ENCODE measurements around the gene RAB17. TPM values are rescaled to one million over a fixed set of nuclear protein-coding genes. Genes with fewer than 3 reads are reported as not detected.

Gene RAB17, protein sequence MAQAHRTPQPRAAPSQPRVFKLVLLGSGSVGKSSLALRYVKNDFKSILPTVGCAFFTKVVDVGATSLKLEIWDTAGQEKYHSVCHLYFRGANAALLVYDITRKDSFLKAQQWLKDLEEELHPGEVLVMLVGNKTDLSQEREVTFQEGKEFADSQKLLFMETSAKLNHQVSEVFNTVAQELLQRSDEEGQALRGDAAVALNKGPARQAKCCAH
- total RNA-seq = 64.8 TPM

DNA sequence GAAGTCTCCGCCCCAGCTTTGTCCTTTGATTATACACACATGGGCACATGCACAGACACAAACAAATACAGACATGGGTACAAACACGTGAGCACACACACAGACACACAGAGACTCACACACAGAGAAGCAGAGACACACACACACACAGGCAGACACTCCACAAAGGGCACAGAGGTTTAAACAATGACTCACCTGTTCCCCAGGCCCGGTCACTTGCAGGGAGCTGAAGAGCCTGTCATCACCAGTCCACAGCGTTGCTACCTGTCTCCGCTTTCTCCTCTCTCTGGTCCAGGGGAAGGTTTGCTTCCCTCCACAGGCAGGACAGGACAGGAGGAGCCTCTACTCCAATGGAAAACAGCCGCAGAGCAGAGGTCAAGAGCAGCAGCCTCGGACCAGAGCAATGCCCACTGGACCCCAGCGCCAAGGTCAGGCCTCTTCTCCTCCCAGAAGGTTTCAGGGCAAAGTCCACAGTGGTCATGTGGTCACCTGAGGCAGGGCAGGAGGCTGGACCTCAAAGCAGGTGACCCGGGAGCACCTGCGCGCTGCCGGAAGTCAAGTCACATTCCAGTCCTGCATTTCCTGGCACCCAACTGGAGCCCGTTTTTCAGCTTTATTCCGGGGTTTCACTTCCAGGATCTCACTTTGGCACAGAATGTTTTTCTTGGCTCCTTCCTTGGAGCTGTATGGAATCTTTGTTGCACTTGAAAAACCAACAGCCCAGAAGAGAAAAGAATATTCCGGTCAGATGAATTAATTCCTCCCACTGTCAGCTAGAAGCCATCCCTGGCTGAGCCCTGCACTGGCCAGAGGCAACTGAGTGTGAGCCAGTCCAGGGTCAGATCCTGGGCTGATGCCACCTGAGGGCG is at the start of gene RAB17:
Gene RAB17 (minus strand): TSS at position 463 of the 869 bp plus-strand sequence. CDS start 4,580 bp downstream, outside the sequence.
- peak; percentile 87 for DNase-seq (ENCODE audit: low spot score)

GRCh38 chr2:237639836-237640220 is 49.3 kb upstream of the RAB17 start:
- no peak for DNase-seq (ENCODE audit: low spot score)

- DNase-seq (ENCODE audit: low spot score) = no peak
These were observed 48.7 kb upstream of the RAB17 start for GRCh38 chr2:237639052-237639835.

DNA sequence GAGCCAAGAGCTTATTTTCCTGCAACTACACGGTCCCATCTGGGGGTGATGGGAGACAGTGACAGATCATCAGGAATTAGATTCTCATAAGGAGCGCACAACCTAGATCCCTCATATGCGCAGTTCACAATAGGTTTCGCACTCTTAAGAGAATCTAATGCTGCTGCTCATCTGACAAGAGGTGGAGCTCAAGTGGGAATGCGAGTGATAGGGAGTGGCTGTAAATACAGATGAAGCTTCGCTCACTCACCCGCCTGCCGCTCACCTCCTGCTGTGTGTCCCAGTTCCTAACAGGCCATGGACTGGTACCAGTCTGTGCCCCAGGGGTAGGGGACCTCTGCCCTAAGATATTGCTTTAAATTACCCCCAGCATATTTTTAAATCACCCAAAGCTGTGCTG is 47.6 kb upstream of the RAB17 start:
- DNase-seq (ENCODE audit: low spot score) = no peak

GRCh38 chr2:237637429-237638135 is 47.0 kb upstream of the RAB17 start:
- DNase-seq (ENCODE audit: low spot score) = no peak

GRCh38 chr2:237636578-237636977 is 46.0 kb upstream of the RAB17 start:
- DNase-seq (ENCODE audit: low spot score) = no peak

GRCh38 chr2:237633061-237633561 is 42.6 kb upstream of the RAB17 start:
- DNase-seq (ENCODE audit: low spot score) = no peak

GRCh38 chr2:237631801-237632585 is 41.5 kb upstream of the RAB17 start:
- DNase-seq (ENCODE audit: low spot score) = no peak

DNA sequence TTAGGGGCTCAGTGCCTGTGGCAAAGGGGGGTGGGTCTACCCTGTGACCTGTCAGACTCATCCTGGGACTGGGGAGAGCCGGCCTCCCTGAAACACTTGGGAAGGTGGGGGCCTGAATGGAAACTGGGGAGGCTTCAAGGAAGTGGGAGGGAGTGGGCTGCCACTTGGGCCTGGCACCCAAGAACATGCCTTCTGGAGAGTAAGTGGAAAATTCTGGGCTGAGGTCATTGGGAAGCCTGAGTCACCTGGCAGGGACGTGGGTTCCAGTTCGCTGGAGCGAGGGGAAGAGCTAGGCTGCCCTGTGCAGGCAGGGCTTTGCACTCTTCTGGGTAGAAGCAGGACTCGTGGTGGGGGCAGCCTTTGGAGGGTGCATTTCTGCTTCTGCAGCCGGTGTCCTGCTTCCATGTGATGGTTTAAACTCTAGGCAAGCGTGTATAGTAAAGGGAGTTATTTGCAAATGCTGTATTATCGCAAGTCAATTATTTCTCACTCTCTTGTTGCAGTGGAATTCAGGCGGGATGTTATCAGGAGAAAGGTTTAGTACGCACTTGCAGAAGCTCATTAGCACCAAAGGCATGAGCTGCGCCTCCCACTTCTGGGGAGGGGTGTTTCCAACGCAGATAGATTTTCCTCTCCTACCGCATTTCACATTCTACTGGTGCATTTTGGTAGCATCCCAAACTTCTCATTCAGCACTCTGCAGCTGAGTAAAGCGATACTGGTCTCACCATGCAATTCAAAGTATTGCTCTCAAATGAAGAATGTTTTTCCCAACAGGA is 40.7 kb upstream of the RAB17 start:
- no peak for DNase-seq (ENCODE audit: low spot score)

DNA sequence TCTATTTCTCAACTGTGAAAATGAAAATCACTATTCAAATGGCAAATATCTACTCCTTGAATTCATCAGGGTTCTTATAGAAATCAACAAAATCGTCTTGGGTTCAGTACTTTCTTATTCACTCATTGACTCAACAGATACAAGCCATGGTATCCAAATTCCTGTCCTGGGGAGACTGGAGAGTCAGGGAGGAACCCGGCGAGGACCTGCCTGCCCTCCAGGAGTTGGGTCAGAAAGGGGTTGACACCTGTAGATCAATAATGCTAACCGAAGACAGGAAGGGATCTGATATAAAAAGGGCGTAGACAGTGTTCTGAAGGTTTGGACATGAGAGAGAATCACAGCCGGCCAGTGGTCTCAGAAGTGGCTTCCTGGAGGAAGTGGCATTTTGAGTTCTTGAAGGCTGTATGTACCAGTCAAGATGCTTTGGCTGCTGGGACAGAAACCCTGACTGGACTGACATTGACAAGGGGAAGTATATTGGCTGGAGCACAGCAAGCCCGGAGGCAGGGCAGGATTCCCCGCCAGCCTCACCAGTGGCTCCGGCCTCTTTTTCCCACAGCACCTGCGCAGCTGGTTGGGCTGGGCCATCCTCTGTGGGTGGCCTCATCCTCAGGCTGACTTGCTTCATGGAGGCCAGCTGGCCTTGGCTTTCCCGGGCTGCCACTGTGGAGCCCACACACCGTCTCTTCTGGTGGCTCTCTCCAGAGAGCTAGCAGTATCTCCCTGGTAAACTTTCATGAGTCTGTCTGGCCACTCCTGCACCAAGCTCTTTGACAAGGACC is 39.9 kb upstream of the RAB17 start:
- no peak for DNase-seq (ENCODE audit: low spot score)

- DNase-seq (ENCODE audit: low spot score) = no peak
These were observed 39.2 kb upstream of the RAB17 start for GRCh38 chr2:237629739-237630138.

DNA sequence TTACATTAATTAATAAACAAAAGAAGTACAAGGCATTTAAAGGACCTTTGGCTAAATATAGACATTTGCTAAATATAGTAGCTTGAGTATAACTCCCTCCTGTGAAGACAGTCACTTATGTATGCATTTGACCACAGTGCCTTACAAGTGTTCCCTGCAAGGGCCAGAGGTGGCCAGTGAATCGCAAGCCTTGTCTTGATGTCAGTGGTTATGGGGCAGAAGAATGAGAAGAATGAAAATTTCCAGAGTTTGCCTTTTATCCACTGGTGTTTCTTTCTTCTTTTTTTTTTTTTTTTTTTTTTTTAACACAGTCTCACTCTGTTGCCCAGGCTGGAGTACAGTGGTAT is 38.6 kb upstream of the RAB17 start:
- DNase-seq (ENCODE audit: low spot score) = no peak

DNA sequence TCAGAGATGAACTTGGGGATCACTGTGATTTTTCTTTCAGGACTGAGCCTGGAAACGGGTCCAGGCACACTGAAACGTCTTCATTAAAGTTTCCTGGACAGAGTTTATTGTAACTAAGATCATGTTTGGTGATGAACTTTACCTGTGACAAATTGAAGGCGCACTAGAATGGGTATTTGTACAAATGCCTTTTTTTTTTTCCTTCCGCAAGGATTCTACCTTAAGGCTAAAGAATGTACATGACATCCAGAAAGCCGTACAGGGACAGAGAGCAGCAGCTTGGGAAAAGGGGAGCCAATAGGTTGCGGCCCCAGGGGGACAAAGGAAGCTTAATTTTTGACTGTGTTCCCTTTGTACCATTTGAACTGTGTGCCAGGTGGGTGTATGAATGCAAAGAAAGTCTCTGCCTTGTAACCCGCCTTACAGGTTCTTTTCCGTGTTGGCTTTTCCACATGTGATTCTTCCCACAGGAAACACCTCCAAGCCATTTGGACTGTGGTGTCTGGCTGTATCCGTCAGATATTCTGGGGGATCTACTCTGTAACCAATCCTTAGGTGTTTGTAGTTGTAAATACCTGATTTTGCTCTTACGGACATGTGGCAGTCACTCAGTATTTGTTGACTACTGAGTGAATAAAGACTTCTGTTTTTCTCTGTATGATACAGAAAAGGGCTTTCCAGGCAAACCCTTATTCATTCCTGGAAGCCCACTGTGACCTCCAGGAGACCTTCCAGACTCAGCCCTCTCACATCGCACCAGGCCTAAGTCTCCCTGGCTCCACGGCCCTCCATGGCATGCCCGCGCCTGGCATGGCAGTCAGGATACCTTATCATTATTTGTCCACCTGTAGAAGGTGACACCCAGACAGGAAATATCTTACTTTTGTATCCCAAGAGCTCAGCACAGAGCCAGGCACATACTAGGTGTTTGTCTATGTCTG is 38.0 kb upstream of the RAB17 start:
- no peak for DNase-seq (ENCODE audit: low spot score)

DNA sequence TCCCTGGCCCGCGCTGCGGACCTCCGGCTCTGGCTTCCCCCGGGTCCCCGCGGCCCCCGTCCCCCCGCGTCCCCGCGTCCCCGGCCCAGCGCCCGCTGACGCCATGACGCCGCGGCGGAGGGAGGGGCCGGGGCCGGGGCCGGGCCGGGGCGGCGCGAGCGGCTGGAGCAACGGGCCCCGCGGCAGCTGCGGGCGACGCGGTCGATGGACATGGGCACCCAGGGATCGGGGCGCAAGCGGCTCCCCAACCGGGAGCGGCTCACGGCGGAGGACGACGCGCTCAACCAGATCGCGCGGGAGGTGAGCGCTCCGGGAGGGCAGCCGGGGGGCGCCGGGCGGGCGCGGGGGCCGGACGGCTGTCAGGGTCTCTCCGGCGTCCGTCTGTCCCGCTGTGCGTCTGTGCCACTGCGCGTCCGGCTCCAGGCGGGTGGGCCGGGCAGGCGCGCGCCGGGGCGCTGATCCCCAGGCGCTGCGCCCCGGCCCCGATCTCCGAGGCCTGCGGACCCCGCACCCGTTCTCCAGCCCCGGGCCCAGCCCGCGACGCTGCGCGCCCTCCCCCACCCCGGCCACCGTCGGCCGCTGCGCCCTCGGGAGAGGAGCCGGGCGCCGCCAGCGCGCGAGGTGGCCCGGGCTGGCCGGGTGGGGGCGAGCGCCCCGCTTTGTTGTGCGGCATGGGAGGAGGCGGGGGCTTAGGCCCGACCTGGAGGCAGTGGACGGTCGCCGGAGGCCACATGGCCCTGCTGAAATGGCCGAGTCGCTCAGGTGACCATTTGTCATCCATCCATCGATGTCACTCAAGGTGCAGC is 37.1 kb upstream of the RAB17 start, which contains the start of gene LRRFIP1:
Gene LRRFIP1 (plus strand): TSS at position 147 of the 806 bp plus-strand sequence. CDS start 58 bp downstream, at position 205.
- no peak for DNase-seq (ENCODE audit: low spot score)

- DNase-seq (ENCODE audit: low spot score) = no peak
These were observed 36.4 kb upstream of the RAB17 start for GRCh38 chr2:237626813-237627440.

DNA sequence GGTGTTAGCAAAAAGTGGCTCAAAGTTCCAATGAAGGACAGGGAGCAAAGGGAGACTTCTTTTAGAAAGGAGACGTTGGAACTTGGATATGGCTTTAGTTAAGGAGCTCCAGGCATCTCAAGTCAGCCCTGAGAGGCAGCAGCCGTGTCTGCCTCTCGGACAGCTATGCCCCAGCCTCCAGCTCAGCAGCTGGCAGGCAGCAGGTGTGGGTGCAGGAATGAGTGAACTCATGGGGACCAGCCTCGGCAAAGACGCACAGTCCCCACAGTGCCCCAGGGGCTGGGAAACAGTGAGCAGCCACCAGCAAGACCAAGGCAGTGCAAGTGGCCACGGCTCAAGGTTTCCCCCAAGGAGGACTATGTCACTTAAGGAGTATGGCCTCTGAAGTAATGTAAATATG is 35.2 kb upstream of the RAB17 start:
- no peak for DNase-seq (ENCODE audit: low spot score)

All from mucosa of gallbladder (tissue), 1 donor.